ENCODE data around the gene CCK. TPM values are rescaled to one million over a fixed set of nuclear protein-coding genes. Genes with fewer than 3 reads are reported as not detected.

CCK gene
- total RNA-seq, 1 donor from 2014 or later = not detected

- H3K27ac Mint-ChIP-seq (ENCODE audit: unreplicated experiment) = no peak overlapping the region
- H3K9me3 Mint-ChIP-seq (ENCODE audit: low read depth) = no peaks in the 10 kb centered on the region
- H3K4me1 Mint-ChIP-seq (ENCODE audit: low read depth) = no peaks in the 10 kb centered on the region
- no peak for DNase-seq (ENCODE audit: low spot score)
- peaks cover 60% of the 10 kb centered on the region for H3K27me3 Mint-ChIP-seq (ENCODE audit: low read depth)
- TF ChIP-seq, protein P1, sequence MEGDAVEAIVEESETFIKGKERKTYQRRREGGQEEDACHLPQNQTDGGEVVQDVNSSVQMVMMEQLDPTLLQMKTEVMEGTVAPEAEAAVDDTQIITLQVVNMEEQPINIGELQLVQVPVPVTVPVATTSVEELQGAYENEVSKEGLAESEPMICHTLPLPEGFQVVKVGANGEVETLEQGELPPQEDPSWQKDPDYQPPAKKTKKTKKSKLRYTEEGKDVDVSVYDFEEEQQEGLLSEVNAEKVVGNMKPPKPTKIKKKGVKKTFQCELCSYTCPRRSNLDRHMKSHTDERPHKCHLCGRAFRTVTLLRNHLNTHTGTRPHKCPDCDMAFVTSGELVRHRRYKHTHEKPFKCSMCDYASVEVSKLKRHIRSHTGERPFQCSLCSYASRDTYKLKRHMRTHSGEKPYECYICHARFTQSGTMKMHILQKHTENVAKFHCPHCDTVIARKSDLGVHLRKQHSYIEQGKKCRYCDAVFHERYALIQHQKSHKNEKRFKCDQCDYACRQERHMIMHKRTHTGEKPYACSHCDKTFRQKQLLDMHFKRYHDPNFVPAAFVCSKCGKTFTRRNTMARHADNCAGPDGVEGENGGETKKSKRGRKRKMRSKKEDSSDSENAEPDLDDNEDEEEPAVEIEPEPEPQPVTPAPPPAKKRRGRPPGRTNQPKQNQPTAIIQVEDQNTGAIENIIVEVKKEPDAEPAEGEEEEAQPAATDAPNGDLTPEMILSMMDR (IDR thresholded peaks at IDR 0.05) = no peak
- no peak overlapping the region for H3K4me3 Mint-ChIP-seq (ENCODE audit: unreplicated experiment)
- no peaks in the 10 kb centered on the region for H3K36me3 Mint-ChIP-seq (ENCODE audit: low read depth)
These were observed 4.6 kb upstream of the CCK start for GRCh38 chr3:42270561-42270960.

GRCh38 chr3:42269647-42270046 is 3.7 kb upstream of the CCK start:
- H3K27me3 Mint-ChIP-seq (ENCODE audit: low read depth) = peaks cover 54% of the 10 kb centered on the region
- TF ChIP-seq, protein P1 (IDR thresholded peaks at IDR 0.05) = no peak
- H3K27ac Mint-ChIP-seq (ENCODE audit: unreplicated experiment) = no peak overlapping the region
- DNase-seq (ENCODE audit: low spot score) = no peak
- H3K36me3 Mint-ChIP-seq (ENCODE audit: low read depth) = no peaks in the 10 kb centered on the region
- H3K9me3 Mint-ChIP-seq (ENCODE audit: low read depth) = no peaks in the 10 kb centered on the region
- no peak overlapping the region for H3K4me3 Mint-ChIP-seq (ENCODE audit: unreplicated experiment)
- H3K4me1 Mint-ChIP-seq (ENCODE audit: low read depth) = no peaks in the 10 kb centered on the region

- H3K27ac Mint-ChIP-seq (ENCODE audit: unreplicated experiment) = no peak overlapping the region
- H3K4me3 Mint-ChIP-seq (ENCODE audit: unreplicated experiment) = no peak overlapping the region
- no peaks in the 10 kb centered on the region for H3K36me3 Mint-ChIP-seq (ENCODE audit: low read depth)
- no peak for DNase-seq (ENCODE audit: low spot score)
- peaks cover 6% of the 10 kb centered on the region for H3K4me1 Mint-ChIP-seq (ENCODE audit: low read depth)
- H3K9me3 Mint-ChIP-seq (ENCODE audit: low read depth) = no peaks in the 10 kb centered on the region
- TF ChIP-seq, protein P1 (IDR thresholded peaks at IDR 0.05) = no peak
- H3K27me3 Mint-ChIP-seq (ENCODE audit: low read depth) = peaks cover 64% of the 10 kb centered on the region
These were observed 1.9 kb upstream of the CCK start for GRCh38 chr3:42267878-42268277.

- no peak overlapping the region for H3K4me3 Mint-ChIP-seq (ENCODE audit: unreplicated experiment)
- no peaks in the 10 kb centered on the region for H3K9me3 Mint-ChIP-seq (ENCODE audit: low read depth)
- H3K27ac Mint-ChIP-seq (ENCODE audit: unreplicated experiment) = no peak overlapping the region
- DNase-seq (ENCODE audit: low spot score) = no peak
- TF ChIP-seq, protein P1 (IDR thresholded peaks at IDR 0.05) = no peak
- peaks cover 53% of the 10 kb centered on the region for H3K27me3 Mint-ChIP-seq (ENCODE audit: low read depth)
- H3K36me3 Mint-ChIP-seq (ENCODE audit: low read depth) = no peaks in the 10 kb centered on the region
- peaks cover 6% of the 10 kb centered on the region for H3K4me1 Mint-ChIP-seq (ENCODE audit: low read depth)
These were observed 660 bp downstream of the CCK start for GRCh38 chr3:42265059-42265991.

GRCh38 chr3:42264399-42265058 is 1.5 kb downstream of the CCK start:
- no peaks in the 10 kb centered on the region for H3K9me3 Mint-ChIP-seq (ENCODE audit: low read depth)
- H3K4me3 Mint-ChIP-seq (ENCODE audit: unreplicated experiment) = no peak overlapping the region
- H3K36me3 Mint-ChIP-seq (ENCODE audit: low read depth) = no peaks in the 10 kb centered on the region
- TF ChIP-seq, protein P1 (IDR thresholded peaks at IDR 0.05) = no peak
- peaks cover 6% of the 10 kb centered on the region for H3K4me1 Mint-ChIP-seq (ENCODE audit: low read depth)
- H3K27me3 Mint-ChIP-seq (ENCODE audit: low read depth) = peaks cover 48% of the 10 kb centered on the region
- DNase-seq (ENCODE audit: low spot score) = no peak
- H3K27ac Mint-ChIP-seq (ENCODE audit: unreplicated experiment) = no peak overlapping the region
